ENCODE results near the gene UTS2R. TPM values are rescaled to one million over a fixed set of nuclear protein-coding genes. Genes with fewer than 3 reads are reported as not detected.
"Not testable (repeated sequence)": the region's sequence is repeated elsewhere in the genome, so short reads cannot be mapped to it uniquely, and the experiment has no call there.

The UTS2R gene
- total RNA-seq, 1 experiment from 2014 or later: not detected

- DNase-seq (ENCODE audit: low spot score): no peak
These were observed 37.4 kb upstream of the UTS2R start for GRCh38 chr17:82334204-82334621.

GRCh38 chr17:82334622-82335394 is 36.8 kb upstream of the UTS2R start:
- no peak for DNase-seq (ENCODE audit: low spot score)

DNA sequence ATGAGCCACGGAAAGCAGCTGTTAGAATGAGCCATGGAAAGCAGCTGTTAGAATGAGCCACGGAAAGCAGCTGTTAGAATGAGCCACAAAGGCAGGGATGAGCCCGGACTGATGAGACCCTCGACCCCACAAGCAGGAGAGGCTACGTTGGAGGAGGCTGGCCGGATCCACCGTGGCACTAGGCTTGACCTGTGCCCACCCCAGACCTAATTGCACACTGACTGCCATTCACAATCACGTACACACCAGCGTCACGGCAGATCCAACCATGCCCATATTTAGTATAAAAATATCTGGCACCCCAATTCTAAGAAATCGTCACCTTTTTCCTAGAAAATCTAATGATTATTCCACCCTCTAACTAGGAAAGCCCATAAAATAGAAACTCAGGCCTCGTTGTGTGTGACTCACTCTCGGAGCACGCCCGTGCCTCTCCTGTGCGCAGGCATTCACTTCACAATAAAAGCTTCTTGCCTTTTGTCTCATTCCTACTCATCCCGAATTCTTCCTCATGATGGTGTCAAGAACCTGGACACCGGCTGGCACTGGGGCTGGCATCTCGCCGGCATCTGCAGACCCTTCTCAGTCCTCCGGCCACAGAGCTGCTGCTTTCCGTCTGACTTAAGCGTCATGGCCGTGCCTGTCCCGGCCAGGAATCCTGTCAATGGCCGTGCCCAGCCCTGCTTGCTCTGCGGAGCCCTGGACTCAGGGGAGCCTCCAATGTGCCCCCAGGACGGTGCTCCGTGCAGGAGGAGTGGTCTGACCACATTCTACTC is 32.5 kb upstream of the UTS2R start:
- peak; percentile 75 for DNase-seq (ENCODE audit: low spot score)

- DNase-seq (ENCODE audit: low spot score): no peak
These were observed 31.7 kb upstream of the UTS2R start for GRCh38 chr17:82339634-82340580.

DNA sequence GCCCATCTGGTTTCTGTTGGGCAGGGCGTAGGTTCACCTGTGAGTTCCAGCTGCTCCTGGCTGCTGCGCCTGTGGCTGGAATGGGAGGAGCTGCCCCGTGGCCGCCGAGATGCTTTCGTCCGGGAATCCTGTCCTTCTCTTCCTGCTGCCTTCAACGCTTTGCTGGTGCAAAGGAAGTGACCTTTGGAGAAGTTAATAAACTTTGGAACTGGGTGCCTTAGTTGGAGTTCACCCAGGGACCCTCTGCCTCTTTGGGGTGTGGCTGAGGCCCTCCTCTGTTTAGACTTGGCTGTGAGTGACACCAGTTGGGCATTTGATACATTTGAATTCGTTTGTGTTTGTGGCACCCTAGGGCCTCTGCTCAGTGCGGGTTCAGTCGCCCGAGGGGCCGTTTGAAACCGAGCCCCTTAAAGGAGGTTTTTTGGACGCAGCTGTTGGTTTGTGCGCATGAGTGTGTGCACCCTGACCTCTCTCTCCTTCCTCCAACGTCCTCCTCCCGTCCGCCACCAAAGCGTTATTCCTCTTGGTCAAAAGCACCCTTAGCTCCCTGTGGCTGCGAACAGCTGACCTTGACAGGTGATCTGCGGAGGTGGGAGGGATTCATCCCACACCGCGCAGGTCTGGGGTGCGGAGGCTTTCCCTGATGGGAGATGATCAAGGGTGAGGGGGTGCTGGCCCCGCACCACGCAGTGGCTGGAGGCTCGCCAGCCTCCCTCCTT is 29.0 kb upstream of the UTS2R start:
- peak; percentile 43 for DNase-seq (ENCODE audit: low spot score)

GRCh38 chr17:82343560-82343959 is 28.0 kb upstream of the UTS2R start:
- DNase-seq (ENCODE audit: low spot score): no peak

GRCh38 chr17:82344175-82344907 is 27.2 kb upstream of the UTS2R start:
- no peak for DNase-seq (ENCODE audit: low spot score)

GRCh38 chr17:82345151-82345976 is 26.2 kb upstream of the UTS2R start:
- no peak for DNase-seq (ENCODE audit: low spot score)

DNA sequence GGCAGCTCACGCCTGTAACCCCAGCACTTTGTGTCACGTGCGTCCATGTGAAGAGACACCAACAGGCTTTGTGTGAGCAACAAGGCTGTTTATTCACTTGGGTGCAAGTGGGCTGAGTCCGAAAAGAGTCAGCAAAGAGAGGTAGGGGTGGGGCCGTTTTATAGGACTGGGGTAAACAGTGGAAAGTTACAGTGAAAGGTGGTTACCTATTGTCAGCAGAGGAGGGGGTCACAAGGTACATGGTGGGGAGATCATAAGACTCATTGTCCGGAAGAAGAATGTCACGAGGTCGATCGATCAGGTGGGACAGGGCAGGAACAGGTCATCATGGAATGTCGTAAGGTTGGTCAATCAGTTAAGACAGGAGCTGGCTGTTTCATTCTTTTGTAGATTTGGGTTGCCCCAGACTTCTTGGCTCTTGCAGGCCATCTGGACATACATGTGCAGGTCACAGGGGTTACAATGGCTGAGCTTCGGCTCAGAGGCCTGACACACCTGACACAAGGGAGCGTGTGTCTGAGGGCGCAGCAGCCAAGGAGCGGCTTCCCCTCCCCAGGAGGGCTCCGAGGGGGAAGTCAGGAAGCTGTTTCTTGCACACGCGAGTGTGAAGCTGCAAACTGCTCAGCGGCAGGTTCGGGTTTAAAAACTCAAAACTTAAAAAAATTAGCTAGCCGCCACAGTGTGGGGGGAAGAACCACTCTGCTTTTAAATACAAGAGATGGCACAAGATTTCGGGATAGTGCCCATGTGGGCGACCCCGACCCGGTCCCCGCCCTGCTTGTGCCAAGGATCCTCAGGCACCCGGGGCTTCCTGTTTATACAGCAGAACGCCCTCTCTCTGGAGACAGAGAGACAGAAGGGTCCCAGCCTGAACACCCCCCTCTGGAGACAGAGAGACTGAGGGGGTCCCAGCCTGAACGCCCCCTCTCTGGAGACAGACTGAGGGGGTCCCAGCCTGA is 24.9 kb upstream of the UTS2R start:
- peak; percentile 55 for DNase-seq (ENCODE audit: low spot score)

DNA sequence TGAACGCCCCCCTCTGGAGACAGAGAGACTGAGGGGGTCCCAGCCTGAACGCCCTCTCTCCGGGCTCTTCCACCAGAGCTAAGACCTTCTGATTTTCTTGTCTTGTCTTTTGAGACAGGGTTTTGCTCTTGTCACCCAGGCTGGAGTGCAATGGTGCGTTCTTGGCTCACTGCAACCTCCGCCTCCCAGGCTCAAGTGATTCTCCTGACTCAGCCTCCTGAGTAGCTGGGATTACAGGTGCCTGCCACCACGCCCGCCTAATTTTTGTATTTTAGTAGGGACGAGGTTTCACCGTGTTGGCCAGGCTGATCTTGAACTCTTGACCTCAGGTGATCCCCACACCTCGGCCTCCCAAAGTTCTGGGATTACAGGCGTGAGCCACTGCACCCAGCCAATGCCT is 23.6 kb upstream of the UTS2R start:
- not testable (repeated sequence) for DNase-seq (ENCODE audit: low spot score)

DNA sequence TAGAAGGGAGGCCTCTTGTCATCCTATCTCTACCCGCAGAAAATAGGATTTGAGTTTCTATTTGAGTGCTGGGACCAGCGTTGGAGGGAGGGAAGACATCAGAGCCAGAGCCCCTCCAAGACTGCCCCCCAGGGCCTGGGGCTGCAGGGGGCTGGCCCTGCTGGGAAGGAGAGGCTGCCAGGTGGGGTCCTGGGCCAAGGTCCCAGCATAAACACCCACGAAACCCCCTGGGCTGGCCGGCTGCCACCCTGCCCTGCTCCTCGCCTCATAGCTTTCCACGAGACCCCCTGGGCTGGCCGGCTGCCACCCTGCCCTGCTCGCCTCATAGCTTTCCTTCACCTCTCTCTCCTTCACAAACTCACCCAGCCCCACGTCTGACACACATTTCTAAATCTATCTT is 23.1 kb upstream of the UTS2R start:
- DNase-seq (ENCODE audit: low spot score): no peak

- no peak for DNase-seq (ENCODE audit: low spot score)
These were observed 22.7 kb upstream of the UTS2R start for GRCh38 chr17:82348866-82349265.

- no peak for DNase-seq (ENCODE audit: low spot score)
These were observed 22.3 kb upstream of the UTS2R start for GRCh38 chr17:82349287-82349701.

- DNase-seq (ENCODE audit: low spot score): no peak
These were observed 21.2 kb upstream of the UTS2R start for GRCh38 chr17:82350182-82351030.

GRCh38 chr17:82351254-82351712 is 20.3 kb upstream of the UTS2R start:
- DNase-seq (ENCODE audit: low spot score): no peak

- peak; percentile 91 for DNase-seq (ENCODE audit: low spot score)
These were observed 19.7 kb upstream of the UTS2R start for GRCh38 chr17:82351713-82352488.
